HG02678 (cell line): ENCODE data around the gene PTGFRN.
A peak's percentile ranks its signal among the peaks of the same experiment; 100 is the strongest.

ENCODE experiments used
- ATAC-seq: cut with Tn5 transposase; IDR thresholded peaks from one replicate; pipeline ENCODE4 v1.9.1; 2021; ENCODE audit warnings: mild to moderate bottlenecking, moderate library complexity; ENCODE audit not compliant: unreplicated experiment

Gene PTGFRN

GRCh38 chr1:116991918-116992317, 82.2 kb downstream of the PTGFRN start:
- ATAC-seq = no peak

GRCh38 chr1:116993286-116993685, 83.6 kb downstream of the PTGFRN start:
- ATAC-seq = no peak

- no peak for ATAC-seq
These were observed 84.7 kb downstream of the PTGFRN start for GRCh38 chr1:116994411-116994810.

- no peak for ATAC-seq
These were observed 87.3 kb downstream of the PTGFRN start for GRCh38 chr1:116997066-116997465.

GRCh38 chr1:116997636-116998035, 87.9 kb downstream of the PTGFRN start:
- no peak for ATAC-seq

- ATAC-seq = no peak
These were observed 89.9 kb downstream of the PTGFRN start for GRCh38 chr1:116999596-116999995.

GRCh38 chr1:117000142-117000541, 90.4 kb downstream of the PTGFRN start:
- ATAC-seq = no peak

GRCh38 chr1:117001254-117001927, 91.7 kb downstream of the PTGFRN start, which contains the start of gene CD101:
TSS of gene CD101 (plus strand) at chr1:117001760. CDS start at chr1:117001818, 58 bp downstream.
- peak; percentile 95 for ATAC-seq

- no peak for ATAC-seq
These were observed 93.6 kb downstream of the PTGFRN start for GRCh38 chr1:117003223-117003875.

GRCh38 chr1:117007719-117008013, 98.0 kb downstream of the PTGFRN start:
- ATAC-seq = no peak

- ATAC-seq = no peak
These were observed 98.9 kb downstream of the PTGFRN start for GRCh38 chr1:117008656-117009055.

GRCh38 chr1:117009132-117009531, 99.4 kb downstream of the PTGFRN start:
- ATAC-seq = no peak

- ATAC-seq = no peak
These were observed 100.7 kb downstream of the PTGFRN start for GRCh38 chr1:117010310-117010969.

GRCh38 chr1:117011334-117011733, 101.6 kb downstream of the PTGFRN start:
- no peak for ATAC-seq

- no peak for ATAC-seq
These were observed 103.7 kb downstream of the PTGFRN start for GRCh38 chr1:117013309-117013858.

GRCh38 chr1:117014209-117014608, 104.5 kb downstream of the PTGFRN start:
- ATAC-seq = no peak

- ATAC-seq = no peak
These were observed 106.0 kb downstream of the PTGFRN start for GRCh38 chr1:117015724-117016123.

GRCh38 chr1:117017062-117017461, 107.3 kb downstream of the PTGFRN start:
- peak; percentile 23 for ATAC-seq

GRCh38 chr1:117017648-117018047, 107.9 kb downstream of the PTGFRN start:
- peak; percentile 83 for ATAC-seq

GRCh38 chr1:117020526-117021156, 110.9 kb downstream of the PTGFRN start:
- ATAC-seq = no peak

GRCh38 chr1:117022114-117022513, 112.4 kb downstream of the PTGFRN start:
- no peak for ATAC-seq
